Measurements from ENCODE around the gene USP40.
"Not testable (repeated sequence)": the region's sequence is repeated elsewhere in the genome, so short reads cannot be mapped to it uniquely, and the experiment has no call there.

The USP40 gene, protein sequence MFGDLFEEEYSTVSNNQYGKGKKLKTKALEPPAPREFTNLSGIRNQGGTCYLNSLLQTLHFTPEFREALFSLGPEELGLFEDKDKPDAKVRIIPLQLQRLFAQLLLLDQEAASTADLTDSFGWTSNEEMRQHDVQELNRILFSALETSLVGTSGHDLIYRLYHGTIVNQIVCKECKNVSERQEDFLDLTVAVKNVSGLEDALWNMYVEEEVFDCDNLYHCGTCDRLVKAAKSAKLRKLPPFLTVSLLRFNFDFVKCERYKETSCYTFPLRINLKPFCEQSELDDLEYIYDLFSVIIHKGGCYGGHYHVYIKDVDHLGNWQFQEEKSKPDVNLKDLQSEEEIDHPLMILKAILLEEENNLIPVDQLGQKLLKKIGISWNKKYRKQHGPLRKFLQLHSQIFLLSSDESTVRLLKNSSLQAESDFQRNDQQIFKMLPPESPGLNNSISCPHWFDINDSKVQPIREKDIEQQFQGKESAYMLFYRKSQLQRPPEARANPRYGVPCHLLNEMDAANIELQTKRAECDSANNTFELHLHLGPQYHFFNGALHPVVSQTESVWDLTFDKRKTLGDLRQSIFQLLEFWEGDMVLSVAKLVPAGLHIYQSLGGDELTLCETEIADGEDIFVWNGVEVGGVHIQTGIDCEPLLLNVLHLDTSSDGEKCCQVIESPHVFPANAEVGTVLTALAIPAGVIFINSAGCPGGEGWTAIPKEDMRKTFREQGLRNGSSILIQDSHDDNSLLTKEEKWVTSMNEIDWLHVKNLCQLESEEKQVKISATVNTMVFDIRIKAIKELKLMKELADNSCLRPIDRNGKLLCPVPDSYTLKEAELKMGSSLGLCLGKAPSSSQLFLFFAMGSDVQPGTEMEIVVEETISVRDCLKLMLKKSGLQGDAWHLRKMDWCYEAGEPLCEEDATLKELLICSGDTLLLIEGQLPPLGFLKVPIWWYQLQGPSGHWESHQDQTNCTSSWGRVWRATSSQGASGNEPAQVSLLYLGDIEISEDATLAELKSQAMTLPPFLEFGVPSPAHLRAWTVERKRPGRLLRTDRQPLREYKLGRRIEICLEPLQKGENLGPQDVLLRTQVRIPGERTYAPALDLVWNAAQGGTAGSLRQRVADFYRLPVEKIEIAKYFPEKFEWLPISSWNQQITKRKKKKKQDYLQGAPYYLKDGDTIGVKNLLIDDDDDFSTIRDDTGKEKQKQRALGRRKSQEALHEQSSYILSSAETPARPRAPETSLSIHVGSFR

DNA sequence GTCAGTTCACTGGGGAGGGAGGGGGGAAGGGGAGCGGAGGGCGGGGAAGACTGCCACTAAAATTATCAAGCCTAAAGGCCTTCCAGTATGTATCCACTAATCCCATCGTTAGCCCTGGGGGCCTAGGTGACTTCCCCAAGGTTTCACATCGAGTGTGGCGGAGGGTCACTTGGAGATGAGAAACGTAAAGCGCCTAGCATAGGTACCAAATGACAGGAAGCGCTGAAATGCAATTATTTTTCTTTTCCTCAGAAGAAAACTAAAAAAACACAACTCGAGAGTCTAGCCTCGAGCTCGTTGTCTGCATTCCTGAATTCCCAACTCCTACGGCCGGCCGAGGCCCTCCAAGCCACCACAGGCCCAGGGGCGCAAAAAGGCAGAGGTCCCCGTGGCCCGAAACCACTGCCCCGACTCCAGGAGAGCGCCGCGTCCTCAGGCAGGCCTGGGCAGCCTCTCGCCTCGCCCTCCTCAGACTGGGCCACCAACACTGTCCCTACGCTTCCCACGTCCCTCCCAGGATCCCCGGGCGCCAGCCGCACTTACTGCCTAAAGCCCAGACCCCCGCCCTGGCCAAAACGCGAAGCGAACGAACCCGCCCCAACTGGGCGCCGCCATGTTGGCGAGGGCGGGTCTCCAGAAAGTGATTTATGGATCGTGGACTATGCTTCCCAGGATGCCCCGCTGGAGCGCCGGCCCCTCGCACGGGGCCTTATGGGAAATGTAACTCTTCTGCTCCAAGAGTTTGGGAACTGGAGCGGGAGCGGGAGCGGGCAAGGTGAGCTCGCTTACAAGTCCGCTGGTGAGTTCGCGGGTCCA is at the start of gene USP40:
TSS of gene USP40 (minus strand) at position 642 of the 816 bp plus-strand sequence. CDS start 1,228 bp downstream, outside the sequence.
- peak; percentile 47 for DNase-seq

DNA sequence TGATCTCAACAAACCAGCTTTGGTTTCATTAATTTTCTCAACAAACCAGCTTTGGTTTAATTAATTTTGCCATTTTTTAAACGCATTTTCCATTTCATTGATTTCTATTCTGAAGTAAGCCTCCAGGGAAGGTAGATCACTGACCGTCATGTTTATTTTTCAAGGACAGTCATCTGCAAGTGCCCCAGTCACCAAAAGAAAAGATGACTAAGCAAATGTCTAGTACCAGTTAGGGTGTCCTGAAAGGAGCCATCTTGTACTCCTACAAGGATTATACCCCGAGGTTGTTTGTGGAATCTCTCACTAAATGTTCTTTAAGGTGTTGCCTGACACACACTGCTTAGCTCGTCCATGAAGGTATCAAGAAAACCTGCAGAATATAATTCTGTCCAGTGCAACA is 44.7 kb upstream of the USP40 start:
- no peak for DNase-seq

DNA sequence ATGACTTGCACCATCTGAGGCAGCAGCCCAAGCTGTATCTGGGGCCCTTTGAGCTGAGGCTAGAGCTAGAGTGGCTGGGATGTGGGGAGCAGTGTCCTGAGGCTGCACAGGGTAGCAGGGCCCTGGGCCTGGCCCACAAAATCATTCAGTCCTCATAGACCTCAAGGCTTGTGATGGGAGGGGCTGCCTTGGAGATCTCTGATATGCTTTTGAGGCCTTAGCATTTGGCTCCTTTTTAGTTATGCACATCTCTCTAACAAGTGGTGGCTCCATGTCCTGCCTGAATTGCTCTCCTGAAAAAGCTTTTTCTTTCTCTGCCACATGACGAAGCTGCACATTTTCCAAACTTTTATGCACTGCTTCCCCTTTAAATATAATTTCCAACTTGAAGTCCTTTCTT is 39.1 kb upstream of the USP40 start:
- no peak for DNase-seq

DNA sequence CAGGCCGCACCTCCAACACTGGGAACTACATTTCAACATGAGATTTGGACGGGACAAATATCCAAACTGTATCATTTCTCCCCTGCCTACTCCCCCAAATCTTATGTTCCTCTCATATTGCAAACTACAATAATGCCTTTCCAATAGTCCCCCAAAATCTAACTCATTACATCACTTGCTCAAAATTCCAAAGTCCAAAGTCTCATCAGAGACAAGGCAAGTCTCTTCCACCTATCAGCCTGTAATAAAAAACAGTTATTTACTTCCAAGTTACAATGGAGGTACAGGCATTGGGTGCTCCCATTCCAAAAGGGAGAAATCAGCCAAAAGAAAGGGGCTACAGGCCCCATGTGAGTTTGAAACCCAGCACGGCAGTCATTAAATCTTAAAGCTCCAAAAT is 38.2 kb upstream of the USP40 start:
- DNase-seq: no peak

DNA sequence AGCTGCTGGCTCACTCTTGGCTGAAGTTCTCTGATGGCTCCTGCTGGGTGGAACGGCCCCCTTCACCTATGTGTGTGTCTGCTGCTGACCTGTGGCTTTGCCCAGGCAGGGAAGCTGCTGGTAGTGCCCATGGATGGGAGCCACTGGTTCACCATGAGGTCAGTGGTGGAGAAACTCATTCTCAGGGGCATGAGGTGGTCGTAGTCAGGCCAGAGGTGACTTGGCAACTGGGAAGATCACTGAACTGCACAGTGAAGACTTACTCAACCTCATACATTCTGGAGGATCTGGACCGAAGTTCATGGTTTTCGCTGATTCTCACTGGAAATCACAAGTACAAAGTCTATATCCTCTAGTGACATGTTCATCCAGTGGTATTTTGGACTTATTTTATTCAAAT is 36.9 kb upstream of the USP40 start:
- DNase-seq: no peak

DNA sequence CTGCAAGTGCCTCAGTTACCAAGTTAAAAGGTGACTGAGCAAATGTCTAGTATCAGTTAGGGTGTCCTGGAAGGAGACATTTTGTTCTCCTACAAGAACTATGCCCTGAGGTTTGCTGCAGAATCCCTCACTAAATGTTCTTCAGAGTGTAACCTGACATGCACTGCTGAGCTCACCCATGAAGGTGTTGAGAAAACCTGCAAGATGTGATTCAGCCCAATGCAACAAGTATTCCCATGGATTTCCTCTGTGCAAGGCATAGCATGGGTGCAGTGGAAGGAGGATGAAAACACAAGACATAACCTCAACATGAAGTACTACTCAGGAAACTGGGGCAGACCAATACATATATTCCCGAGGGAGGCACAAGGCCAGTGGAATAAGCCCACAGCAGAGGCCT is 35.5 kb upstream of the USP40 start:
- no peak for DNase-seq

DNA sequence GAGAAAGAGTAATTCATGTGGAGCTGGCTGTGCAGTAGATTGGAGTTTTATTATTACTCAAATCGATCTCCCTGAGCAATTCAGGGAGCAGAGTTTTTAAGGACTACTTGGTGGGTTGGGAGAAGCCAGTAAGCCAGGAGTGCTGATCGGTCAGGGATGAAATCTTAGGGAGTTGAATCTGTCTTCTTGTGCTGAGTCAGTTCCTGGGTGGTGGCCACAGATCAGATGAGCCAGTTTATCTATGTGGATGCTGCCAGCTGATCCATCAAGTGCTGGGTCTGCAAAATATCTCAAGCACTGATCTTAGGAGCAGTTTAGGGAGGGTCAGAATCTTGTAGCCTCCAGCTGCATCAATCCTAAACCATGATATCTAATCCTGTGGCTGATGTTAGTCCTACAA is 33.8 kb upstream of the USP40 start:
- no peak for DNase-seq

DNA sequence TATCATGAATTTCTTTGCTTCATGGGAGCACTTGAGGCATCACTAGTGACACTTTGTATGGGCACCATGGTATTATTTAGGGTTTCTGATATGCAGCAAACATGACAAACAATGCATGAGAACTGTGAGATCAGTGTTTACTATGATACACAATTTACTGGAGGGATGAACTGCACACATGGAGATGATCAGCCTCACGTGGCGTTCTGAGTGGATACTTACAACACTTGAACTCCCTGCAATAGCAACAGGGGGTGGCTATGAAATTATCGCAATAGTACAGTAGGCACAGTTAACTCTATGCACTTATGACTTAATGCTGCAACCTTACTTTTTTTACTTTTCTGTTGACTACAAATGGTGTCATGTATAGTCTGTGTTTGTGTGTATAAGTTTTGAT is 32.4 kb upstream of the USP40 start:
- DNase-seq: no peak

DNA sequence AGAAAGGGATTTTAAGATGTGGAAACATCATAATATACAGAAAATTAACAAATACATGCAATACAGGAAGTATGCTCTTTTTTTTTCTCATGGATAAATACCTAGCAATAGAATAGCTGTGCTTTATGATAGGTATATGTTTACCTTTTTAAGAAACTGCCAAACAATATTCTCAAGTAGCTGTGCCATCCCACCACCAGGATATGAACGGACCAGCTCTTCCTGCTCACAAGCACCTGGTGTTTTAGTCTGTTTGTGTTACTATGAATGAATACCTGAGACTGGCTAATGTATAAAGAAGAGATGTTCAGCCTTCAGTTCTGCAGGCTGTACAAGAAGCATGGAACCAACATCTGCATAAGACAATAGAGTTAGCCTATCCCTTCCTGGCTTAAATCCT is 30.9 kb upstream of the USP40 start:
- no peak for DNase-seq

DNA sequence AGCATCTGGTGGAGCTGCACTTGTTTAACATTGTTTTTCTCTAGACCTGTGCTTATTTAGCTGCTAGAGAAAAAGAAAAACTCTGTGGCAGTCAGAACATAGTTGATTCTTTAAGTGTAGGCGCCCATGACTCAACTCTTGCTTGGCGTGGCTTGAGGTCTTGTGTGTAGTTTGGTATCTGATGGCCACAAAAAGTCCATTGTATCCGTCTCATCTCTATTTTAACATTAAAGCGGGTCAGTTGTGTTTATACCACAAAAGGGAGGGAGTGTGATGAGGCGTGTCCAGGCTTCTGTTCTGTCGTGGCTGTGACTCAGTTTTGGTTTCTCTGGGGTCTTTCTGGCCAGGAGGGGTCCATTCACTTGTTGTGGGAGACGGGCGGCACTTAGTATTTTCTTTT is 26.6 kb upstream of the USP40 start:
- no peak for DNase-seq

DNA sequence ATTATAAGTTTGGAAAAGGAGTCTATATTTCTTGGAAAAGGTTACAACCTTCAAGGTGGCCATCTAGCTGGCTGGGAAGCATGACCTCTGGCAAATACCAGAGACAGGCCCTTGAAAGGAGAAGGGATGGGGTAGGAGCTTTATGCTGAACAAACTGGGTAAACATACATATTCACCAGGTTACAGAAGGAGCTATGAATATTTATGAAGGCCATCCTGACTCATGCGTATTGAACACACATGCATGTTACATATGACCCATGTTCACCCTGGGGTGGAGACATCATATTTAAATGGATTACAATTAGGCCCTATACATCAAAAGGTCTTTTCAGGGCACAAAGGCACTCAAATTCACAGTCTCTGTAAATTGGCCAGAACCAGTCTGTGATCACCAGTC is 26.1 kb upstream of the USP40 start:
- DNase-seq: not testable (repeated sequence)

DNA sequence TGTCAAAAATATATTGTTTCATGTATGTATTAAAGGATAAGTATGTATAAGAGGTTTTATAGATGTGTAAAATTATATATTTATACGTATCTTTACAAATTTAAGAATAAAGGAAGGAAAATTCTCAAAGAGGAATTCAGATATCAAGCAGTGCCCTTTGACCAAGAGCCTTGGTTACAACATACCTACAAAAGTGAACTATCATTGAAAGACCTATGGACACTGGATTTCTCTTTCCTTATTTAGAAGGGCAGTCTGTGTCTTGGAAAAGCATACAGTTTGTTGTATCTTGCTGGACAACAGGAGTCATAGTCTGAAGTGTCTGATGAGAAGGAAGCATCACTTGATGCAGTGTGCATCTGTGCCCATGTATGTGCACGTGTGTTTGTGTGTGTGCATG is 21.8 kb upstream of the USP40 start:
- DNase-seq: no peak

DNA sequence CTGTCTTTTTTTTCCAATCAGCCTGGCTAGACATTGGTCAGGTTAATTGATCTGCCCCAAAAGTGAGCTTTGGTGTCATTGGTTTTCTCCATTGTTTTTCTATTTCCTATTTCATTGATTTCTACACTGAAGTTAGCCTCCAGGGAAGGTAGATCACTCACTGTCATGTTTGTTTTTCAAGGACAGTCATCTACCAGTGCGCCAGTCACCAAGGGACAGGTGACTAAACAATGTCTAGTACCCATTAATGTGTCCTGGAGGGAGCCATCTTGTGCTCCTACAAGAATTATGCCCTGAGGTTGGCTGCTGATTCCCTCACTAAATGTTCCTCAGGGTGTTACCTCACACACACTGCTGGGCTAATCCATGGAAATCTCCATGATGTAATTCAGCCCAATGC is 17.6 kb upstream of the USP40 start:
- no peak for DNase-seq

DNA sequence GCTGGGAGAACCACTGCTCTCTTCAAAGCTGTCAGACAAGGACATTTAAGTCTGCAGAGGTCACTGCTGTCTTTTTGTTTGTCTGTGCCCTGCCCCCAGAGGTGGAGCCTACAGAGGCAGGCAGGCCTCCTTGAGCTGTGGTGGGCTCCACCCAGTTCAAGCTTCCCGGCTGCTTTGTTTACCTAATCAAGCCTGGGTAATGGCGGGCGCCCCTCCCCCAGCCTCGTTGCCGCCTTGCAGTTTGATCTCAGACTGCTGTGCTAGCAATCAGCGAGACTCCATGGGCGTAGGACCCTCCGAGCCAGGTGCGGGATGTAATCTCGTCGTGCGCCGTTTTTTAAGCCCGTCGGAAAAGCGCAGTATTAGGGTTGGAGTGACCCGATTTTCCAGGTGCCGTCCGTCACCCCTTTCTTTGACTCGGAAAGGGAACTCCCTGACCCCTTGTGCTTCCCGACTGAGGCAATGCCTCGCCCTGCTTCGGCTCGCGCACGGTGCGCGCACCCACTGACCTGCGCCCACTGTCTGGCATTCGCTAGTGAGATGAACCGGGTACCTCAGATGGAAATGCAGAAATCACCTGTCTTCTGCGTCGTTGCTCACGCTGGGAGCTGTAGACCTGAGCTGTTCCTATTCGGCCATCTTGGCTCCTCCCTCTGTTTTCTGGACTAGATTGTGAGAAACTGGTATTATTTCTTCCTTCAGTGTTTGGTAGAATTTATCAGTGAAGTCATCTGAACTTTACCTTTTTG is 16.8 kb upstream of the USP40 start:
- DNase-seq: not testable (repeated sequence)

DNA sequence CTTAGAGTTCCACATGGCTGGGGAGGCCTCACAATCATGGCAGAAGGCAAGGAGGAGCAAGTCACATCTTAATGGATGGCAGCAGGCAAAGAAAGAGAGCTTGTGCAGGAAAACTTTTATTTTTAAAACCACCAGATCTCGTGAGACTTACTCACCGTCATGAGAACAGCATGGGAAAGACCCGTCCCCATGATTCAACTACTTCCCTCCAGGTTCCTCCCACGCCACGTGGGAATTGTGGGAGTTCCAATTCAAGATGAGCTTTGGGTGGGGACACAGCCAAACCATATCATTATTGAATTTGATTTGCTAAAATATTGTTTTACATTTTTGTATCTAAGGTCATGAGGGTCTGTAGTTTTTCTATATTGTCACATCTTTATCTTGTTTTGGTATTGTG is 10.8 kb upstream of the USP40 start:
- not testable (repeated sequence) for DNase-seq

DNA sequence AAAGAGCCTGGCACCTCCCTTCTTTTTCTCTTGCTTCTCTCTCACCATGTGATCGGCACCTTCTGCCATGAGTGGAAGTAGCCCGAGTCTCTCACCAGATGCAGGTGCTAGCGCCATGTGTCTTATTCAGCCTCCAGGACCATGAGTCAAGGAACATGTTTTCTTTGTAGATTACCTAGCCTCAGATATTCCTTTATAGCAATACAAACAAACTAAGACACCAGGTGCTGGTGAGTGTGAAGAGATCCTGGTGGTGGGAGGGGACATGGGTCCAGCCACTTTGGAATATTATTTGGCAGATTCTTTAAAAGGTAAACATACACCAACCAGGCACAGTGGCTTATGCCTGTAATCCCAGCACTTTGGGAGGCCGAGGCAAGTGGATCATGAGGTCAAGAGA is 5.9 kb upstream of the USP40 start:
- no peak for DNase-seq

DNA sequence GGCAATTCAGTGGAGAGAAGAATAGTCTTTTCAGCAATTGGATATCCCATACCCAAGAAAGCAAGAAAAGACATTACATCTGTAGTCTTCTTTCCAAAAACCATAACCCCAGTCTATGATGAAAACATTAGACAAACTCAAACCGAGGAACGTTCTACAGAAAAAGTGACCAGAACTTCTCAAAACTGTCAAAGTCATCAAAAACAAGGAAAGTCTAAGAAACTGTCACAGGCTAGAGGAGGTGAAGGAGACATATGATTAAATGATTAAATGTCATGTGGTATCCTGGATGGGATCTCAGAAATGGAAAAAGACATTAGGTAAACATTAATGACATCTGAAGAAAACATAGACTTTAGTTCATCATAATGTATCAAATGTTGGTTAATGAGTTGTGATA is 4.9 kb upstream of the USP40 start:
- no peak for DNase-seq

DNA sequence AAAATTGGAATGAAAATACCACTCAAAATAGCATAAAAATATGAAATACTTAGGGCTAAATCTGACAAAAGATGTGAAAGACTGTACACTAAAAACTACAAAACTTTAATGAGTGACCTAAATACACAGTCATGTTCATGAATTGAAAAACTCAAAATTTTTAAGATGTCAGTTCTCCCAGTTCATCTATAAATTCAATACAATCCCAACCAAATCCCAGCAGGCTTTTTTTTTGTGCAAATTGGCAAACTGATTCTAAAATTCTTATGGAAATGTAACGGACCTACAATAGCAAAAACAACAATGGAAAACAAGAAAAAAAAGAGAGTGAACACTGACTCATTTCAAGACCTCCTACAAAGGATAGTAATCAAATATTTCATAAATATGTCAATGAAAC is 4.4 kb upstream of the USP40 start:
- DNase-seq: no peak

DNA sequence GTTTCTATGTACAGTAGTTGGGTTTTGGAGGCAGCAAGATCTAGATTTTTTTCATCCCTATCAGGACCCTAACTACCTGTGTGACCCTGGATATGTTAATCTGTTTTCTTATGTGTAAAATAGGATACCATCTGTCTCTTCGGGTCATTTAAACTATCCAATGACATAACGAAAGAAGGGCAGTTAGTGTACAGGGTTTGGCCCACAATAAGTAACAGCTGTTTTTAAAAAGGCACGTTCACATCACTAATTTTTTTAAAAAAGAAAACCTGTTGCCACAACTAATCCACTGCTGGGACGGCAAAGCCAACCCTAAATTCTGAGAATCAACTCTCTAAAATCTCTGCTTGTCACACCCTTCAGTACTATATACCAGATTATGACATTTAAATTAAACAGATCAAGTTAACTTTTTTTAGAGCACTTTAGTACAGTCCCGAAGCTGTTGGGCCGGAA is 869 bp downstream of the USP40 start:
- DNase-seq: no peak

DNA sequence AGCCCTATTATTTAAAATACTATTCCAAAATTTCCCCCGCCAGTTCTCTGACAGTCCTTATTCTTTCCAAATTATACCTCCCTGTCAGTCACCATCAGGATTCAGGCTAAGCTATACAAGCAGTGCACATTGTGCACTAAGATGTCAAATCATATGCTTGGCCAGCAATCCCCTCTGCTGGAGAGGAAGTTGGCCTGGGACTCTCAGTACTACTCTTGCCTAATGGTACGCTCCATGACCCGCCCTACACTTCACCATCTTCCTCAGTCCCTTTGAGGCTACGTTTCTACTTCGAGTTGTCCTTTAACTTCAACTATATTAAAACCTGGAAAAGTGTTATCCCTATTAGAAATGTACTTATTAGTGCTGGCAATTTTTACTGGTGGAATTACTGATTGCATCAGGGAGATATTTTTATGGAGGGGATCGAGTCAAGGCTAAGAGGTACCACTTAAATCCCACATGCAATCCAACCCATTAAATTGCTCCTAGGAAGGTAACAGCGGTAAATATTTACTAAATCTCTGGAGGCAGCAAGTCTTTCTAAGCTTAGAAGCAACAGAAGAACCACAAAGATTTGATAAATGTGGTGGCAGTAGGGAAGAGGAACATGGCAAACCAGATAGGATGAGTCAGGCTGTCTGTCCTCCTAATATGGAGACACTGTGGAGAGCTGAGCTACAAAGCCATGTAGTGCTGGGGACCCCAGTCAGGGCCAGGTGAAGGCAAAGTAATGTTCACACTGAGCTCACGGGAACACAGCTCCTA is 2.7 kb downstream of the USP40 start:
- no peak for DNase-seq
